HCT116 (cell line): Measurements from ENCODE around the gene SYNDIG1. TPM values are rescaled to one million over a fixed set of nuclear protein-coding genes. Genes with fewer than 3 reads are reported as not detected.

Experiments
- ATAC-seq: fragments of 200-7000 bp; cut with Tn5 transposase; 2 replicates; pipeline ENCODE4 v1.9.1; 2020; ENCODE audit warnings: mild to moderate bottlenecking, moderate library complexity
- BruUV-seq: library from RNA; stranded (reverse); fragments of 400-500 nt; replicated peaks from 2 replicates; lab custom pipeline; 2021; lab: Mats Ljungman, UMichigan
- CTCF ChIA-PET: fragments of 300-600 bp; sonication (Branson Sonifier 250); formaldehyde crosslinking; loops from one replicate; lab custom pipeline; 2021; ENCODE audit warnings: antibody characterized with exemption; lab: Charles Lee
- POLR2A ChIA-PET: fragments of 300-600, 350-600 bp; sonication (Branson Sonifier 250); formaldehyde crosslinking; loops from one replicate; lab custom pipeline; 2021; ENCODE audit warnings: antibody characterized with exemption; lab: Charles Lee
- RAD21 ChIA-PET, 2 experiments: fragments of 300-600 bp; sonication (Branson Sonifier 250); formaldehyde crosslinking; loops; one replicate each; lab custom pipeline; 2023; ENCODE audit warnings: low total read pairs in 2 of 2; ENCODE audit not compliant: uncharacterized antibody in 2 of 2, unreplicated experiment in 2 of 2, low non-redundant PET in 1 of 2; lab: Charles Lee
- DNase-seq: peaks from one replicate; pipeline ENCODE4 v3.0.0-alpha.2; 2010; ENCODE audit warnings: low read depth, low spot score
- H2AFZ ChIP-seq: fragments of 200-600 bp; shearing (Covaris generic), sonication (generic); 2 replicates; pipeline ENCODE4 v1.6.1; 2017; ENCODE audit warnings: low read depth, mixed run types, mixed read lengths, antibody characterized with exemption, low read length; ENCODE audit not compliant: poor library complexity, severe bottlenecking
- H3K27ac ChIP-seq: 2 replicates; pipeline ENCODE4 v1.5.1; 2012; ENCODE audit warnings: low read depth, low read length
- H3K27me3 ChIP-seq: fragments of 200-600 bp; sonication (generic); 2 replicates; pipeline ENCODE4 v1.6.1; 2016; ENCODE audit warnings: mixed run types, low read length, mixed read lengths; ENCODE audit not compliant: insufficient read depth
- H3K36me3 ChIP-seq, 2 experiments: fragments of 200-500 bp in 1 of 2; fragments of 200-600 bp in 1 of 2; sonication (Bioruptor generic) in 1 of 2; sonication (generic) in 1 of 2; 2 replicates each; pipeline versions ENCODE4 v1.5.1 to v1.6.1; 2014 to 2016; ENCODE audit warnings: low read length in 2 of 2, inconsistent platforms in 1 of 2, mixed read lengths in 1 of 2, mixed run types in 1 of 2; ENCODE audit not compliant: insufficient read depth in 2 of 2, control insufficient read depth in 1 of 2
- H3K4me1 ChIP-seq, 2 experiments: fragments of 200-600 bp in 1 of 2; sonication (generic) in 1 of 2; 2 replicates each; pipeline versions ENCODE4 v1.5.1 to v1.6.1; 2012 to 2017; ENCODE audit warnings: low read length in 2 of 2, inconsistent platforms in 1 of 2, mild to moderate bottlenecking in 1 of 2, mixed read lengths in 1 of 2, mixed run types in 1 of 2, moderate library complexity in 1 of 2; ENCODE audit not compliant: insufficient read depth in 2 of 2, control insufficient read depth in 1 of 2
- H3K4me2 ChIP-seq: fragments of 200-600 bp; sonication (generic); 2 replicates; pipeline ENCODE4 v1.6.1; 2017; ENCODE audit warnings: mixed run types, low read length, mixed read lengths
- H3K4me3 ChIP-seq, 2 experiments: fragments of 200-600 bp in 1 of 2; sonication (generic) in 1 of 2; replicated peaks in 1 of 2; 2 replicates each; pipeline ENCODE4 v1.5.1; 2011 to 2016; ENCODE audit warnings: low read length in 2 of 2, control low read depth in 1 of 2, low read depth in 1 of 2, mild to moderate bottlenecking in 1 of 2, mixed read lengths in 1 of 2, mixed run types in 1 of 2
- H3K79me2 ChIP-seq: fragments of 200-600 bp; sonication (generic); 2 replicates; pipeline ENCODE4 v1.6.1; 2017; ENCODE audit warnings: mild to moderate bottlenecking, mixed run types, low read length, moderate library complexity, mixed read lengths; ENCODE audit not compliant: insufficient read depth
- H3K9ac ChIP-seq: fragments of 200-600 bp; sonication (generic); 2 replicates; pipeline ENCODE4 v1.6.1; 2016; ENCODE audit warnings: low read length, mixed read lengths
- H3K9me2 ChIP-seq: fragments of 200-600 bp; sonication (generic), shearing (Covaris generic); 2 replicates; pipeline ENCODE4 v1.6.1; 2017; ENCODE audit warnings: mixed run types, mild to moderate bottlenecking, moderate library complexity; ENCODE audit not compliant: insufficient read depth
- H3K9me3 ChIP-seq, 2 experiments: fragments of 200-500 bp in 1 of 2; fragments of 200-600 bp in 1 of 2; sonication (Bioruptor generic) in 1 of 2; sonication (generic) in 1 of 2; 2 replicates each; pipeline ENCODE4 v1.6.1; 2014 to 2017; ENCODE audit warnings: low read length in 2 of 2, mixed read lengths in 2 of 2, inconsistent platforms in 1 of 2, low read depth in 1 of 2, mild to moderate bottlenecking in 1 of 2, mixed run types in 1 of 2, moderate library complexity in 1 of 2; ENCODE audit not compliant: control insufficient read depth in 1 of 2, insufficient read depth in 1 of 2
- H4K20me1 ChIP-seq: fragments of 200-600 bp; sonication (generic), shearing (Covaris generic); 2 replicates; pipeline ENCODE4 v1.6.1; 2017; ENCODE audit warnings: mixed run types, mild to moderate bottlenecking, moderate library complexity; ENCODE audit not compliant: insufficient read depth
- CEBPB ChIP-seq: IDR thresholded peaks from 2 replicates; pipeline ENCODE4 v1.6.1; 2012; ENCODE audit warnings: low read depth
- ELF1 ChIP-seq: IDR thresholded peaks from 2 replicates; pipeline ENCODE4 v1.6.1; 2012; ENCODE audit warnings: low read depth, borderline replicate concordance
- FOSL1 ChIP-seq: IDR thresholded peaks from 2 replicates; pipeline ENCODE4 v1.6.1; 2012; ENCODE audit warnings: low read depth
- POLR2AphosphoS5 ChIP-seq: IDR thresholded peaks from 2 replicates; pipeline ENCODE4 v1.6.1; 2011; ENCODE audit warnings: mild to moderate bottlenecking, low read depth, low read length, moderate library complexity
- RAD21 ChIP-seq: IDR thresholded peaks from 2 replicates; pipeline ENCODE4 v1.6.1; 2012; ENCODE audit warnings: low read depth, mild to moderate bottlenecking
- SIN3A ChIP-seq: IDR thresholded peaks from 2 replicates; pipeline ENCODE4 v1.6.1; 2012; ENCODE audit warnings: low read depth
- SP1 ChIP-seq: IDR thresholded peaks from 2 replicates; pipeline ENCODE4 v1.6.1; 2012; ENCODE audit warnings: low read depth
- TCF7L2 ChIP-seq: IDR thresholded peaks from 2 replicates; pipeline ENCODE4 v1.7.0; 2011; ENCODE audit warnings: borderline replicate concordance, inconsistent platforms; ENCODE audit not compliant: insufficient read depth, insufficient read length; ENCODE audit errors: extremely low read depth
- ZFX ChIP-seq: fragments of 450-650 bp; IDR thresholded peaks from 2 replicates; pipeline ENCODE4 v1.6.1; 2017
- intact Hi-C: fragments of 100-400 bp; cut with micrococcal nuclease; formaldehyde crosslinking; loops from 2 replicates; pipeline ENCODE4 v1.10.0; 2022
- total RNA-seq: library from RNA; stranded (reverse); gene quantifications from one replicate; pipeline ENCODE4 v1.2.1, GENCODE V29; 2021; ENCODE audit not compliant: unreplicated experiment
- TF ChIP-seq, protein P1 (sequence below): IDR thresholded peaks from 2 replicates; pipeline ENCODE4 v1.6.1; 2012
- TF ChIP-seq, protein P2 (sequence below): IDR thresholded peaks from 2 replicates; pipeline ENCODE4 v1.6.1; 2012; ENCODE audit warnings: low read depth
- TF ChIP-seq, protein P3 (sequence below): IDR thresholded peaks from 2 replicates; pipeline ENCODE4 v1.6.1; 2011; ENCODE audit warnings: mild to moderate bottlenecking, low read length, moderate library complexity; ENCODE audit not compliant: insufficient replicate concordance; ENCODE audit errors: extremely low read depth

SYNDIG1 gene
- total RNA-seq, 1 experiment from 2014 or later, result not detected

DNA sequence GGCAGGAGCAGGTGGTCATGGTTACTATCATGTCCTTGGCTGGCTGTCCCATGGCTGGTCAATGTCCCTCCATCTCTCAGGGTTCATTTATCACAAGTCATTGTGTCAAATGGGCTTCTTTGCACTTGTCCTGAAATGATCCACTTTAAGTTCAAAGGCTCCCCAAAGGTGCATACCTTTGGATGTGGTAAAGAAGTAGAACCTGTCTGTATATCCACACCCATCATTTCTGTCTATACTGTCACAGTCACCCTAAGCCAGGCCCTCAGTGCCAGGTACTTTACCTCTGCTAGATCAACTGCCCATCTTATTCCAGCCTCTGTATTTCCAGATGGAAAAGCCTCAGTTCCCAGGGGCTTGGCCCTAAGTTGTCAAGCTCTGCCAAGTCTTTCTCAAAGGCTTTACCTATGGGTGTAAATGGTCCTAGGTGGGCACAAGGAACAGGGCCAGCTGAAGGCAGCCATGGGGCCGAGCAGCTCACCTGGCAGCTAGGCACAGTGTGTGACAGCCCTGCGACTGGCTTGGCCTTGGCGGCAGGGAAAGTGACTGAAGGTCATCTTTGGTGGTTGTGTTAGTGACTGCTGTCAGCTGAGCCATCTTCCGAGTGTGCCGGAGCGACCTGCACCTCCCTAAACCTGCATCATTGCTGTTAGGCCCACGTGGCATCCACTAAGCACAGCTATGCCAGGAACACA, 198.4 kb downstream of the SYNDIG1 start:
- Histone ChIP-seq H3K27ac (no peak overlapping the region), H3K9me3 (no peaks in the 10 kb centered on the region), H3K4me1 (peaks cover under 1 to 20% of the 10 kb centered on the region in 2 experiments), H3K36me3 (no peaks in the 10 kb centered on the region), H3K4me2 (no peak overlapping the region), H3K9me2 (no peaks in the 10 kb centered on the region), H3K27me3 (peaks cover 4% of the 10 kb centered on the region; the same call in 1 of the 2 replicates), H4K20me1 (no peaks in the 10 kb centered on the region), H3K4me3 (no peak overlapping the region)
- DNase-seq, result no peak
- no TSS peak for BruUV-seq
- no peak for ATAC-seq
- RAD21 ChIA-PET, result no interaction called here
- intact Hi-C loops, result no loop called here
- TF ChIP-seq, protein P1, sequence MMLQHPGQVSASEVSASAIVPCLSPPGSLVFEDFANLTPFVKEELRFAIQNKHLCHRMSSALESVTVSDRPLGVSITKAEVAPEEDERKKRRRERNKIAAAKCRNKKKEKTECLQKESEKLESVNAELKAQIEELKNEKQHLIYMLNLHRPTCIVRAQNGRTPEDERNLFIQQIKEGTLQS, result no peak
- TF ChIP-seq SP1, result no peak
- no peak for TF ChIP-seq CEBPB
- TF ChIP-seq ZFX, result no peak
- TF ChIP-seq, protein P2, sequence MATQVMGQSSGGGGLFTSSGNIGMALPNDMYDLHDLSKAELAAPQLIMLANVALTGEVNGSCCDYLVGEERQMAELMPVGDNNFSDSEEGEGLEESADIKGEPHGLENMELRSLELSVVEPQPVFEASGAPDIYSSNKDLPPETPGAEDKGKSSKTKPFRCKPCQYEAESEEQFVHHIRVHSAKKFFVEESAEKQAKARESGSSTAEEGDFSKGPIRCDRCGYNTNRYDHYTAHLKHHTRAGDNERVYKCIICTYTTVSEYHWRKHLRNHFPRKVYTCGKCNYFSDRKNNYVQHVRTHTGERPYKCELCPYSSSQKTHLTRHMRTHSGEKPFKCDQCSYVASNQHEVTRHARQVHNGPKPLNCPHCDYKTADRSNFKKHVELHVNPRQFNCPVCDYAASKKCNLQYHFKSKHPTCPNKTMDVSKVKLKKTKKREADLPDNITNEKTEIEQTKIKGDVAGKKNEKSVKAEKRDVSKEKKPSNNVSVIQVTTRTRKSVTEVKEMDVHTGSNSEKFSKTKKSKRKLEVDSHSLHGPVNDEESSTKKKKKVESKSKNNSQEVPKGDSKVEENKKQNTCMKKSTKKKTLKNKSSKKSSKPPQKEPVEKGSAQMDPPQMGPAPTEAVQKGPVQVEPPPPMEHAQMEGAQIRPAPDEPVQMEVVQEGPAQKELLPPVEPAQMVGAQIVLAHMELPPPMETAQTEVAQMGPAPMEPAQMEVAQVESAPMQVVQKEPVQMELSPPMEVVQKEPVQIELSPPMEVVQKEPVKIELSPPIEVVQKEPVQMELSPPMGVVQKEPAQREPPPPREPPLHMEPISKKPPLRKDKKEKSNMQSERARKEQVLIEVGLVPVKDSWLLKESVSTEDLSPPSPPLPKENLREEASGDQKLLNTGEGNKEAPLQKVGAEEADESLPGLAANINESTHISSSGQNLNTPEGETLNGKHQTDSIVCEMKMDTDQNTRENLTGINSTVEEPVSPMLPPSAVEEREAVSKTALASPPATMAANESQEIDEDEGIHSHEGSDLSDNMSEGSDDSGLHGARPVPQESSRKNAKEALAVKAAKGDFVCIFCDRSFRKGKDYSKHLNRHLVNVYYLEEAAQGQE, result no peak
- TF ChIP-seq ELF1, result no peak
- TF ChIP-seq TCF7L2, result no peak
- no peak for TF ChIP-seq SIN3A
- no peak for TF ChIP-seq RAD21
- TF ChIP-seq FOSL1, result no peak
- TF ChIP-seq, protein P3, sequence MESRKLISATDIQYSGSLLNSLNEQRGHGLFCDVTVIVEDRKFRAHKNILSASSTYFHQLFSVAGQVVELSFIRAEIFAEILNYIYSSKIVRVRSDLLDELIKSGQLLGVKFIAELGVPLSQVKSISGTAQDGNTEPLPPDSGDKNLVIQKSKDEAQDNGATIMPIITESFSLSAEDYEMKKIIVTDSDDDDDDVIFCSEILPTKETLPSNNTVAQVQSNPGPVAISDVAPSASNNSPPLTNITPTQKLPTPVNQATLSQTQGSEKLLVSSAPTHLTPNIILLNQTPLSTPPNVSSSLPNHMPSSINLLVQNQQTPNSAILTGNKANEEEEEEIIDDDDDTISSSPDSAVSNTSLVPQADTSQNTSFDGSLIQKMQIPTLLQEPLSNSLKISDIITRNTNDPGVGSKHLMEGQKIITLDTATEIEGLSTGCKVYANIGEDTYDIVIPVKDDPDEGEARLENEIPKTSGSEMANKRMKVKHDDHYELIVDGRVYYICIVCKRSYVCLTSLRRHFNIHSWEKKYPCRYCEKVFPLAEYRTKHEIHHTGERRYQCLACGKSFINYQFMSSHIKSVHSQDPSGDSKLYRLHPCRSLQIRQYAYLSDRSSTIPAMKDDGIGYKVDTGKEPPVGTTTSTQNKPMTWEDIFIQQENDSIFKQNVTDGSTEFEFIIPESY, result no peak
- no peak for TF ChIP-seq POLR2AphosphoS5
- TF ChIP-seq, all 23 proteins: peak for 0
- ChIA-PET POLR2A (no interaction called here), CTCF (no interaction called here)
- H3K79me2 ChIP-seq, result no peaks in the 10 kb centered on the region
- no peak overlapping the region for H2AFZ ChIP-seq
- no peak overlapping the region for H3K9ac ChIP-seq
